IPS-20b (cell line): ENCODE results near the gene AGMO.
A peak's percentile ranks its signal among the peaks of the same experiment; 100 is the strongest.

Source experiments
- H3K27ac ChIP-seq: one replicate; pipeline ENCODE4 v1.5.1; 2013; ENCODE audit warnings: low read length
- H3K27me3 ChIP-seq: 2 replicates; pipeline ENCODE4 v1.6.1; 2013; ENCODE audit warnings: mild to moderate bottlenecking, low read length, inconsistent platforms; ENCODE audit not compliant: insufficient read depth
- H3K36me3 ChIP-seq: 2 replicates; pipeline ENCODE4 v1.6.1; 2013; ENCODE audit warnings: low read depth, mild to moderate bottlenecking, inconsistent platforms, low read length, moderate library complexity; ENCODE audit not compliant: insufficient read depth
- H3K4me1 ChIP-seq: 2 replicates; pipeline ENCODE4 v1.6.1; 2013; ENCODE audit warnings: mild to moderate bottlenecking, control low read depth, inconsistent platforms, low read length, moderate library complexity; ENCODE audit not compliant: insufficient read depth
- H3K4me3 ChIP-seq: 2 replicates; pipeline ENCODE4 v1.5.1; 2013; ENCODE audit warnings: mild to moderate bottlenecking, low read length, inconsistent platforms
- H3K9ac ChIP-seq: 2 replicates; pipeline ENCODE4 v1.6.1; 2013; ENCODE audit warnings: low read depth, mild to moderate bottlenecking, inconsistent platforms, low read length, moderate library complexity
- H3K9me3 ChIP-seq: 2 replicates; pipeline ENCODE4 v1.6.1; 2013; ENCODE audit warnings: mild to moderate bottlenecking, low read depth, low read length, inconsistent platforms; ENCODE audit not compliant: insufficient read depth

AGMO gene

DNA sequence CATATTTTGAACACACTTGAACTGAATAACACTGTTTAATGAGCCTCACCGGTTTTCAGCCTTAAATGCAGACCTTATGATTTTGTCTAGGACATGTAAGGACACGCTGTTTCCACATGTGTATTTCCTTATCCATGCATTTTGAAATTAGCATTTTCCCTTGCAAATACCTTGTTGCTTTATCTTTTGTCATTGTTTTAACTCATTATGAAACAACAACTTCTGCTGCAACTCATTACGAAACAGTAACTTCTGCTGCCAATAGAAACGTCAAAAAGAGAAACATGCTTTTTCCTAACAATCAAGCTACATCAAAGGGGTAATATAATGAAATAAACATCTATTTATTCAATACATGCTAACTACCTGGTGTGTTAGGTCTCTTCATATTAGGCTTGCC lies 322.0 kb downstream of the AGMO start:
- Histone ChIP-seq H3K4me1 (no peaks in the 10 kb centered on the region), H3K4me3 (no peak overlapping the region), H3K27ac (no peak overlapping the region), H3K36me3 (no peaks in the 10 kb centered on the region), H3K9me3 (no peaks in the 10 kb centered on the region), H3K9ac (no peak overlapping the region), H3K27me3 (no peaks in the 10 kb centered on the region)

DNA sequence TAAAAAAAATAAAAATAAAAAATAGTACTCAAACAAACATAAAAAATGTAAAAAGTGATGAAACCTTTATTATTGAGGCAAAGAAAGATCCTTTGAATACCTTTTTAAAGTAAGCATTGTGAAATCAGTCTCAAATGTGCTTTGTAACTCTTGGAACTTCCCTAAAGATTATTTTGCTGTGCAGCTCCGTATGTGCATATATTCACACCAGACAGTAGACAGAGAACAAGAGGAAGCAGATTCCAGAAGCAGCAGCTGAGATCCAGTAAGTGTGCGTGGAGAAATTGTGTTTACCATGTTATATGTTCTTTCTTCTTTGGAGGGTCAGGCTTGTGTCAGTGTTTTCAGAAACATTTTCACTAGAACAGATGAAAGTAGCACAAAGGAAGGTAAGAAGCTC lies 324.9 kb downstream of the AGMO start:
- H3K9me3 ChIP-seq, result no peaks in the 10 kb centered on the region
- H3K36me3 ChIP-seq, result no peaks in the 10 kb centered on the region
- H3K9ac ChIP-seq, result no peak overlapping the region
- H3K4me1 ChIP-seq, result no peaks in the 10 kb centered on the region
- no peak overlapping the region for H3K4me3 ChIP-seq
- no peak overlapping the region for H3K27ac ChIP-seq
- no peaks in the 10 kb centered on the region for H3K27me3 ChIP-seq

DNA sequence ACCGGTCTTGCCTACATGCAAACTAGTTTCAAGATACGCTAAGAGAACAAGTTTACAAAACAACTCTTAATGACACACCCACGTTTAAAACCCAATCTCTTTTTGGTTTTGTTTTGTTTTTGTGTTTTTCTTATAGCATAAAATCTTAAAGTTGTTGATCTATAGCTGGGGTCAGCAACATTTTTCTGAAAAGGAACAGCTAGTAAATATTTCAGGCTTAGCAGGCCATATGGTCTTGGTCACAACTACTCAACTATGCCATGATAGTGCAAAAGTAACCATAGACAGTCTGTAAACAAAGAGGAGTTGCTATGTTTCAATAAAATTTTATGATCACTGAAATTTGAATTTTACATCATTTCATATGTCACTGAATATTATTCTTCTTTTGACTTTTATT lies 327.4 kb downstream of the AGMO start:
- Histone ChIP-seq H3K27me3 (no peaks in the 10 kb centered on the region), H3K4me3 (no peak overlapping the region), H3K9me3 (no peaks in the 10 kb centered on the region), H3K27ac (no peak overlapping the region), H3K36me3 (no peaks in the 10 kb centered on the region), H3K9ac (no peak overlapping the region), H3K4me1 (no peaks in the 10 kb centered on the region)

DNA sequence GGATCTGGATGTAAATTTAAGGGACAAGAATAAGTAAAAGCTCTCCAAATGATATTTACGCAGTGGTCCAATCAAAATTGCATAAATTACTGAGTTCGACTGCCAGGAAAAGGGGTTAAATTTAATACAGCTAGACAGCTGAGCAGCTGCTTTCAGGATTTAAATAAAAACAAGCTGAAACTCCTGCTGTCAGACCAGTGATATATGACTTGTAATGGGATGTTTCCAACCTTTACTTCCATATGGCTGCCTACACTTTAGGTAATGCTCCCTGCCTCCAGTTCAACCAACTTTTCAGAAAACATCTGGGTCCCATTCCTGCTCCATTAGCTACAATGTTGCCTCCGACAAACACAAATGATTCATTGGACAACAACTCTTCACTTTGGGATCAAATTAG lies 333.0 kb downstream of the AGMO start:
- no peaks in the 10 kb centered on the region for H3K27me3 ChIP-seq
- no peaks in the 10 kb centered on the region for H3K36me3 ChIP-seq
- no peak overlapping the region for H3K9ac ChIP-seq
- no peak overlapping the region for H3K4me3 ChIP-seq
- H3K27ac ChIP-seq, result no peak overlapping the region
- peaks cover 5% of the 10 kb centered on the region for H3K9me3 ChIP-seq
- no peaks in the 10 kb centered on the region for H3K4me1 ChIP-seq

DNA sequence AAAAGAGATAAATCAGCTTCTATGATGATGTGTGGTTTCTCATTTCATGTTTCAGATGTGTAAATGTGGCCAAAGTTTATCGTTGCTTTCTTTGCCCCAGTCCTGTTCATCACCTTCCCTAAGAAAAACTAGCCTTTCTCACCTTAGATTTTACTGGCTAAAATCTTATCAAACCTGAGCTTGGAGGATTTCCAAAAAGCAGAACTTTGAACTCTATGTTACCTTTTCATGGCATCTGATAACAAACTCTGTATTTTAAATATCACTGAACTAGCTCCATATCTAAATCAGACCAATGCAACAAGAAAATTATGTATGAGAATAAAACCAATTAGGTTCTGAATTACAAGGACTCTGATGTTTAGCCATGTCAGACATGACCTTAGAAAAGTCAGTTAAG lies 335.8 kb downstream of the AGMO start:
- Histone ChIP-seq H3K4me1 (peaks cover 2% of the 10 kb centered on the region; the same call in 1 of the 2 replicates), H3K9ac (no peak overlapping the region)

DNA sequence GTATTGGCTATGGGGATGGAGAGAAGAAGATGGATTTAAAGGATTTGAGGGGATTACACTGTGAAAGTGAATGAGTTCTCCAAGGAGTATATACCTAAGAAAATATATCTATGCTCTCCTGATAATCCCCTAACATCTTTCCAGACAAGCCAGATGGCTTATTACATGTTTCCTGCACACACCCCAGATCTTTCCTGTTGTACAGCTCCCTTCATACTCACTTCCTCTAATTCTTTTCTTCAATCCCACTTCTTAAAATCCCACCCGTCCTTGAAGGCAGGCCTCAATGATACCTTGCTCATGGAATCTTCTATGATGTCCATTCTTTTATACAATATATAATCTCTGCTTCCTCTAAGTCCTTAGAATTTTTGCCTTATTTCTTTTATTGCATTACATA lies 342.1 kb downstream of the AGMO start:
- H3K9me3 ChIP-seq, result no peaks in the 10 kb centered on the region
- H3K4me1 ChIP-seq, result peaks cover 5% of the 10 kb centered on the region; the same call in 1 of the 2 replicates
- no peaks in the 10 kb centered on the region for H3K27me3 ChIP-seq
- no peak overlapping the region for H3K9ac ChIP-seq
- no peak overlapping the region for H3K4me3 ChIP-seq
- no peak overlapping the region for H3K27ac ChIP-seq
- no peaks in the 10 kb centered on the region for H3K36me3 ChIP-seq

More for the DNA sequence above, 335.8 kb downstream of the AGMO start:
- H3K36me3 ChIP-seq, result no peaks in the 10 kb centered on the region
- H3K27ac ChIP-seq, result no peak overlapping the region
- no peaks in the 10 kb centered on the region for H3K27me3 ChIP-seq
- H3K9me3 ChIP-seq, result peaks cover 5% of the 10 kb centered on the region
- no peak overlapping the region for H3K4me3 ChIP-seq

DNA sequence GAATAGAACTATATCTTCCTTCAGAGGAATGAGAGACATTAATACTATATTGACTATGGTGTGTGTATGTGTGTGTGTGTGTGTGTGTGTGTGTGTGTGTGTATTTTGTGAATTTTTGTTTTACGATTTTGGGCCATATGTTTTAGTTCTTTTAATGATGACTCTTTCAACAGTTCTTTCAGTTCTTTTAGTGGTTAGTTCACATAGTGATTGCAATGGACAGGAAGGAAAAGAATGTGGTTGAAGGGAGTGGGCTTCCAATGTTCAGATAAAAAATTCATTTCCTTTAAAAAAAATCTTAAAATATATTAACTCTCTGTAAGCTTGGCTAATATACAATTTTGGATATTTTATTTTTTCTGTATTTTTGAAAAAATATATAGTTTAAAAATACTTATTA lies 343.6 kb downstream of the AGMO start:
- Histone ChIP-seq H3K9me3 (no peaks in the 10 kb centered on the region), H3K4me3 (no peak overlapping the region)

DNA sequence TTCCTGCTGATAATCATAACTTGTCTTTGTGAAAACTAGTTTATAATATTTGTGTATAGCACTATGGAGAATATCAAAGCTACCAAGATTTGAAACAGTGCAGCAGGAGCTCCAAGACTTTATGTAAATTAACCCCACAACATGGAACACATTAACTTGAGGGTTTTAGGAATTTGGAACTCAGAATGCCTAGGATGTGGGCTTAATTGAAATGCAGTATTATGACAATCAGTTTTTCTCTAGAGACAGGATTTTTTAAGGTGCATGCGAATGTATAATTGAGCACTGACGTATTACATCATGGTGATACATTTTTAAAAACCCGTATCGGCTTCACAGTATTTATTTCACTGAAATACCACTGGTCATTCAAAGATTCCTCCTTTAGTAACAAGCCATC lies 346.2 kb downstream of the AGMO start:
- H3K4me3 ChIP-seq, result no peak overlapping the region
- no peaks in the 10 kb centered on the region for H3K27me3 ChIP-seq
- H3K9me3 ChIP-seq, result no peaks in the 10 kb centered on the region
- no peak overlapping the region for H3K9ac ChIP-seq
- H3K36me3 ChIP-seq, result no peaks in the 10 kb centered on the region
- H3K27ac ChIP-seq, result no peak overlapping the region
- no peaks in the 10 kb centered on the region for H3K4me1 ChIP-seq

More for the DNA sequence above, 343.6 kb downstream of the AGMO start:
- Histone ChIP-seq H3K27me3 (no peaks in the 10 kb centered on the region), H3K9ac (no peak overlapping the region), H3K27ac (no peak overlapping the region), H3K4me1 (peaks cover 5% of the 10 kb centered on the region; the same call in 1 of the 2 replicates), H3K36me3 (no peaks in the 10 kb centered on the region)

DNA sequence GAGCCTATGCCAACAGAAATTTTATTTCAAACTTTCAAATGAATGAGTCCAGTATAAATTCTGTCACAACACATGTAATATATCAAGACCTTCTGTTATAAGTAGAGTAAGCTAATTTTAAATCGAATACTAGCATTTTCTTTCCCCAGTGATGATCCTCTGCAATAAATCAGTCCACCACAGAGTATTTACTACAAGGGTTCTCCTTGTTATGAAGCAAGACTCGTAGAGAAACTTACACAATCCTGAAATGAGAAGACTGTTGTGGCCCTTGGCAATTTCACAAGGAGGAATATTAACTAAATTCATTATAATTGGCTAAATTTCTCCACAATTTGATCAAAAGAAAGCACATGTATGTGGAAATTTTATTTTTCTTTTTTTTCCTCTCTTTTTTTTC lies 346.8 kb downstream of the AGMO start:
- Histone ChIP-seq H3K27me3 (no peaks in the 10 kb centered on the region), H3K4me1 (no peaks in the 10 kb centered on the region; the same call in 1 of the 2 replicates), H3K36me3 (no peaks in the 10 kb centered on the region), H3K9me3 (no peaks in the 10 kb centered on the region), H3K4me3 (no peak overlapping the region), H3K27ac (no peak overlapping the region), H3K9ac (no peak overlapping the region)

DNA sequence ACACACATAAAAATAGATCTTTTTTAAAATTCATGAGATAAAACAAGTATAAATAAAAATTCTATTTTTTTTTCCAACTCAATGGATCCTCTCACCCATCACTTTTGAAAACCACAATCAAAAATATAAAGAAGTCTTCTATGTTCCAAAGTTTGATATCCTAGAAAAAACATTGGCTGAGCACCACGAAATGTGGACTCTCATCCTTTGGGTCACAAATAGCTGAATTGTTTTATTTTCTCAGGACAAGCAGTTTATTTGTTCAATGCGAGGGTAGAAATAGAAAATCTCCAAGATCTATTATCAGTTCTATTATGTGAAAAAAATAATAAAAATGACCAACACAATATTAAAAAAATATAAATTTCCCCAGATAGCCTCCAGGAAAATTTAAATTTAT lies 348.7 kb downstream of the AGMO start:
- H3K36me3 ChIP-seq, result no peaks in the 10 kb centered on the region
- no peaks in the 10 kb centered on the region; the same call in 1 of the 2 replicates for H3K4me1 ChIP-seq
- H3K9ac ChIP-seq, result no peak overlapping the region
- no peak overlapping the region for H3K27ac ChIP-seq
- H3K9me3 ChIP-seq, result no peaks in the 10 kb centered on the region
- no peak overlapping the region for H3K4me3 ChIP-seq
- no peaks in the 10 kb centered on the region for H3K27me3 ChIP-seq

DNA sequence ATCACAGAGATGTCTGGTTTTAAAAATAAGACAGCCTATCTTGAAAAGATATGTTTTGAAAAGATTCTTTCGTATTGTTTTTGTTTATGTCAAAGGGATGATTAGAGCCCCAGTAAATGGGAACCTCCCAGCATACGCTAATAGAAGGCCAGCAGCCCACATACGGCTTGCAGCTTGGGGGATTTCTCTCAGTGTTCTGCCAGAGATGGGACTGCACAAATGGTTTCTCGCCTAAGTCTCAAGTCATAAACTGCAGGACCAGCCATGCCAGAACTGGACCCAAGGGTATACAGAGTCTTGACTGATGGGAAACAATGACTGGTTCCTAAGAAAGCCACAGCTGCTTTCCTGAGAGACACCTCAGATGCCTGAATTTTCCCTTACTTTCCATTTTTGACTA lies 352.4 kb downstream of the AGMO start:
- Histone ChIP-seq H3K36me3 (no peaks in the 10 kb centered on the region), H3K27ac (peak overlapping the region; percentile 8), H3K27me3 (no peaks in the 10 kb centered on the region), H3K9ac (no peak overlapping the region), H3K4me1 (no peaks in the 10 kb centered on the region; the same call in 1 of the 2 replicates), H3K9me3 (no peaks in the 10 kb centered on the region), H3K4me3 (no peak overlapping the region)

DNA sequence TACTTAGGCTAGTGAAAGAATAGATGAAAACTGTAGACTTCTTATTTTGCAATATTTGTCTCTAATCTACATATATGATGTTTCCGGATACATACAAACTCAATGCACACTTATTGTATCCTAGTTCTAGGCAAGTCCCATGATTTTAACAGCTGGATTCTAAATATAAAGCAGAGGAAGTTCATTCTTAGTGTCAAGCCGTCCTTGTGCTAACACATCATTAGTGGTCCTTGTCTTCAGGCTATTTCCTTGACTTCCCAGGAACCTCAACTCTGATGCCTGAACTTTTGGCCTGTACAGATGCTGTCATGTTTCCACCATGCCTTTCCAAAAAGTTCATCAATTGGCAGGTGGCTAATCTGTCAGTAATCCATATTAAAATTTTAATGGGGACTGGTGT lies 357.4 kb downstream of the AGMO start:
- H3K9ac ChIP-seq, result no peak overlapping the region
- H3K27ac ChIP-seq, result no peak overlapping the region
- no peaks in the 10 kb centered on the region for H3K36me3 ChIP-seq
- H3K27me3 ChIP-seq, result no peaks in the 10 kb centered on the region
- no peaks in the 10 kb centered on the region for H3K9me3 ChIP-seq
- H3K4me3 ChIP-seq, result no peak overlapping the region
- H3K4me1 ChIP-seq, result no peaks in the 10 kb centered on the region; the same call in 1 of the 2 replicates

DNA sequence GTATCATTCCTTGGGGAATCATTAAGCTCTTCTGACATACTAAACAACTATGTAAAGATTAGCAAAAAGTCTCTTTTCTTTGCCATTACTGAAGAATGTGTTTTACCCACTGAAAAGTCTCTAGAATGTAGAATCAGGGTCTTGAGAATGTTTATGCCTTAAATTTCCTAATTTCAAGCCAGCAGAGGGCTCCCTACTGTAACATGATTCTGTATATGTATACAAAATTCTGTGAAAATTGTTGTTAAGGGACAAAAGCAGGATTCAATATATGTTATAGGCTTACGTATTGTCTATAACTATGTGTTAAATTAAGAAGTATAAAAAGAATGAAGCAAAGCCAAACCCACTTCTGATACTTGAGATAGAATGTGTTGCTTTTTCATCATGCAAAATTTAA lies 362.3 kb downstream of the AGMO start:
- no peaks in the 10 kb centered on the region for H3K36me3 ChIP-seq
- H3K27ac ChIP-seq, result no peak overlapping the region

More for the DNA sequence above, 362.3 kb downstream of the AGMO start:
- H3K4me1 ChIP-seq, result peaks cover 26% of the 10 kb centered on the region; the same call in 1 of the 2 replicates
- no peak overlapping the region for H3K4me3 ChIP-seq
- H3K9me3 ChIP-seq, result no peaks in the 10 kb centered on the region
- no peak overlapping the region for H3K9ac ChIP-seq
- H3K27me3 ChIP-seq, result no peaks in the 10 kb centered on the region
